Astrocyte of the cerebellum (primary cell): ENCODE data around the gene ACAD10.
A peak's percentile ranks its signal among the peaks of the same experiment; 100 is the strongest.

Experiments
- DNase-seq: peaks from one replicate; pipeline ENCODE4 v3.0.0-alpha.2; 2011; ENCODE audit warnings: low read depth
- H3K4me3 ChIP-seq: 2 replicates; pipeline ENCODE4 v1.5.1; 2011; ENCODE audit warnings: mild to moderate bottlenecking, low read depth, low read length, moderate library complexity
- CTCF ChIP-seq: IDR thresholded peaks from 2 replicates; pipeline ENCODE4 v1.5.1; 2012; ENCODE audit warnings: low read length, low read depth, moderate library complexity, mild to moderate bottlenecking; ENCODE audit errors: missing control alignments
- in situ Hi-C: cut with HindIII; loops from 2 replicates; pipeline ENCODE4 v1.10.0; 2017; ENCODE audit warnings: low sequenced_read_pairs

ACAD10 gene

GRCh38 chr12:111781085-111781658 lies 95.3 kb downstream of the ACAD10 start:
- no peak for TF ChIP-seq CTCF
- in situ Hi-C loops: no loop called here
- H3K4me3 ChIP-seq: no peak overlapping the region
- DNase-seq: no peak

GRCh38 chr12:111783046-111783445 lies 97.2 kb downstream of the ACAD10 start:
- no peak for TF ChIP-seq CTCF
- no peak for DNase-seq
- in situ Hi-C loops: no loop called here
- no peak overlapping the region for H3K4me3 ChIP-seq

- no peak overlapping the region for H3K4me3 ChIP-seq
- TF ChIP-seq CTCF: no peak
- in situ Hi-C loops: no loop called here
- no peak for DNase-seq
Observed at GRCh38 chr12:111784953-111785352, 99.1 kb downstream of the ACAD10 start.

GRCh38 chr12:111785651-111786050 lies 99.8 kb downstream of the ACAD10 start:
- no peak for TF ChIP-seq CTCF
- no peak for DNase-seq
- H3K4me3 ChIP-seq: no peak overlapping the region
- in situ Hi-C loops: no loop called here

GRCh38 chr12:111788178-111788654 lies 102.4 kb downstream of the ACAD10 start:
- in situ Hi-C loops: no loop called here
- no peak for DNase-seq
- peak; percentile 39 for TF ChIP-seq CTCF
- H3K4me3 ChIP-seq: no peak overlapping the region

GRCh38 chr12:111789779-111790178 lies 103.9 kb downstream of the ACAD10 start:
- H3K4me3 ChIP-seq: no peak overlapping the region
- DNase-seq: no peak
- in situ Hi-C loops: no loop called here
- TF ChIP-seq CTCF: no peak
